Body of pancreas (tissue), 4 donors: ENCODE results near the gene ACOX1.

ENCODE experiments used
- CTCF ChIP-seq, 7 experiments: fragments of 450-650 bp in 4 of 7; fragments of 200-600 bp in 3 of 7; sonication (generic) in 3 of 7; IDR thresholded peaks; one replicate each; pipeline ENCODE4 v1.5.1; 2016 to 2019; ENCODE audit warnings: antibody characterized with exemption in 7 of 7
- POLR2A ChIP-seq, 3 donors: fragments of 450-650 bp; IDR thresholded peaks; one replicate each; pipeline ENCODE4 v1.6.1; 2016; ENCODE audit warnings: antibody characterized with exemption in 3 of 3, mild to moderate bottlenecking in 2 of 3

- TF ChIP-seq CTCF (IDR thresholded peaks at IDR 0.05) (no peak), POLR2A (IDR thresholded peaks at IDR 0.05) (no peak)
Measured at GRCh38 chr17:75922963-75923874, 55.7 kb downstream of the ACOX1 start.
